Stimulated activated naive B cell treated with anti-CD40 and anti-IgM and Interleukin-4, amounts not matched to agents 10 μg/mL and 1 μg/mL and 100 μg/mL, for 72 hours (primary cell): ENCODE data around the gene ITGAD.
A peak's percentile ranks its signal among the peaks of the same experiment; 100 is the strongest.
"Not testable (repeated sequence)": the region's sequence is repeated elsewhere in the genome, so short reads cannot be mapped to it uniquely, and the experiment has no call there.

Experiments used
- ATAC-seq, 2 donors: fragments of 150-1000 bp; cut with Tn5 transposase; replicated peaks; 2 replicates each; pipeline ENCODE4 v1.10.0; 2021; ENCODE audit warnings: moderate library complexity in 1 of 2
- DNase-seq: peaks from one replicate; pipeline ENCODE4 v3.0.0; 2021
- H3K27ac Mint-ChIP-seq: one replicate; pipeline ENCODE4 v1.8.0; 2022; ENCODE audit warnings: mild to moderate bottlenecking, mixed read lengths
- H3K27me3 Mint-ChIP-seq, 2 donors: one replicate each; pipeline ENCODE4 v1.8.0; 2022; ENCODE audit warnings: mixed read lengths in 2 of 2
- H3K36me3 Mint-ChIP-seq, 2 donors: one replicate each; pipeline ENCODE4 v1.8.0; 2022; ENCODE audit warnings: mixed read lengths in 2 of 2, mild to moderate bottlenecking in 1 of 2
- H3K4me1 Mint-ChIP-seq, 2 donors: one replicate each; pipeline ENCODE4 v1.8.0; 2022; ENCODE audit warnings: mixed read lengths in 2 of 2, mild to moderate bottlenecking in 1 of 2
- H3K4me3 Mint-ChIP-seq, 2 donors: one replicate each; pipeline ENCODE4 v1.8.0; 2022; ENCODE audit warnings: mild to moderate bottlenecking in 2 of 2, mixed read lengths in 2 of 2, moderate library complexity in 1 of 2
- H3K9me3 Mint-ChIP-seq, 2 donors: one replicate each; pipeline ENCODE4 v1.8.0; 2022; ENCODE audit warnings: mixed read lengths in 2 of 2, mild to moderate bottlenecking in 1 of 2

ITGAD gene

DNA sequence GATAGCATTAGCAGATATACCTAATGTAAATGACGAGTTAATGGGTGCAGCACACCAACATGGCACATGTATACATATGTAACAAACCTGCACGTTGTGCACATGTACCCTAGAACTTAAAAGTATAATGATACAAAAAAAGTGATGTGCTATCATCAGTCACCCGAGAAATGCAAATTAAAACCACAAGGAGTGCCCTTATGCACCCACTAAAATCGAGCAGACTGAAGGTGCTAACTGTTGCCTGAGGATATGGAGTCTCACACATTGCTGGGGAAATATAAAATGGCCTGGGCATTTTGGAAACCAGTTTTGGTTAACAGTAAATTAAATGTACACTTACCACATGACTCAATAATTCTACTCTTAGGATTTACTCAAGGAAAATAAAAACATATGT lies 45.9 kb downstream of the ITGAD start:
- peaks cover 20 to 32% of the 10 kb centered on the region in 2 donors for H3K4me1 Mint-ChIP-seq
- H3K27me3 Mint-ChIP-seq, H3K27ac Mint-ChIP-seq, DNase-seq, H3K9me3 Mint-ChIP-seq, H3K36me3 Mint-ChIP-seq, H3K4me3 Mint-ChIP-seq: not testable (repeated sequence)
- peak in 1 of 2 donors; percentile 23 for ATAC-seq

DNA sequence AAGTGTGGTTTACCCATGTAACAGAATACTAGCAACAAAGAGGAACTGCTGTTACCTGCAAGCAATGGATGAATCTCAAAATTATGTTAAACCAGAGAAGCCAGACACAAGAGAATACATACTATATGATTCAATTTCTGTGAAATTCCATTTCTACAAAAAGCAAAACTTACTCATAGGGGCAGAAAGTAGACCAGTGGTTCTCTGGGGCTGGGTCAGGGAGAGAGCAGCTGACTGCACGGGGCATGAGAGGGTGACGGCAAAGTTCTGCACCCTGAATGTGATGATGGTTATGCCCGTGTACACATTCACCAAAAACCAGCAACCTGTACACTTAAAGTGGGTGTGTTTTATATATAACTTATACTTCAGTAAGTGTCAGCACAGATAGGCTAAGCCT lies 46.4 kb downstream of the ITGAD start:
- Mint-ChIP-seq H3K36me3 (no peaks in the 10 kb centered on the region), H3K4me3 (no peak overlapping the region), H3K27ac (no peak overlapping the region), H3K9me3 (no peaks in the 10 kb centered on the region), H3K27me3 (peaks cover 4 to 6% of the 10 kb centered on the region in 2 donors), H3K4me1 (peaks cover 20 to 32% of the 10 kb centered on the region in 2 donors)
- ATAC-seq: no peak
- DNase-seq: no peak

DNA sequence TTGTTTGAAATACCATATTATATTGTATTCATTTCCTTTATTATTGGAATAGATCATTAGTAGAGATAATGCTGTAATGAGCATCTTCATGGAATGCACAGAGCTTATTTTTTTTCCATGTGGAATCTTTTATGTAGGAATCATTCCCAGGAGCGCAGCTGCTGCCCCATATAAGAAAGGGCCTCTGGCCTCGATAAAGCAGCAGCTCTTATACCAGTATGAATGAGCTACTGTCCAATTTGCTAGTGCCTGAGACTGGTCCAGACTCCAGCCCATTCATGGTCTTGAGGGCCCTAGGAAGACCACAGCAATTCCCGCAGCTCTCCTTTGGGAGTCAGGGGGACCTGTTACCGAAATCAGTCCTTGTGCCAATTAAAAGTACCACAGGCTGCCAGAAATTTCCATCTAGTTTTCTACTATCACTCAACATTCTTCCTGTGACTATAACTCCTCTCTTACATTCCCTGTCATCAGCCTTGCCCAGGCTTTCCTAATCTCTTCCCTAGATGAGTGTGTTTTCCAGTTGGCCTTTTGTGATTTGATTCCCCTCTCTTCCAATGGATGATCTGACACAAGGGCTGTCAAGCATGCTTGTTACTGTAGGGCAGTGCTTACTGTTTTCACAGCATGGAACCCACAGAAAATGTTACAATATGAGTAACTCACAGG lies 47.5 kb downstream of the ITGAD start:
- no peak for ATAC-seq
- H3K4me3 Mint-ChIP-seq: no peak overlapping the region
- no peak for DNase-seq
- H3K27ac Mint-ChIP-seq: no peak overlapping the region
- H3K9me3 Mint-ChIP-seq: no peaks in the 10 kb centered on the region
- no peaks in the 10 kb centered on the region for H3K36me3 Mint-ChIP-seq
- H3K27me3 Mint-ChIP-seq: peaks cover 4 to 6% of the 10 kb centered on the region in 2 donors
- H3K4me1 Mint-ChIP-seq: peaks cover 20 to 32% of the 10 kb centered on the region in 2 donors

DNA sequence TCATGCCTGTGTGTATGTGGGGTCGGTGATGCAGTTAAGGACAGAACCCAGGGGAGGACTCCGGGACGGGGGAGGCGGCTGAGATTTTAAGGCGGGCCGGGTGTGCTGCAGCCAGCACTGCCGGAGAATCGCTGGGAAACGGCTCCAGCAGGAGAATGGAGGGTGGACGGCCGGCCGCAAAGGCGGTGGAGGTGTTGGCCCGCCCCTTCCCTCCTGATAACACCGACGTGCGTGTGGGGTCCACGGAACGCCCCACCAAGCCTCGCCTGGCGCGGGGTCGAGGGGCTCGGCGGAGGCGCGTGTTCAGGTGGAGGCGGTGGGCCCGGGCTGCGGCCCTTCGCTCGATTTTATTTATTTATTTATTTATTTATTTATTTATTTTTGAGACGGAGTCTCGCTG lies 48.8 kb downstream of the ITGAD start:
- Mint-ChIP-seq H3K27ac (no peak overlapping the region), H3K9me3 (no peaks in the 10 kb centered on the region), H3K36me3 (peaks cover 0 to 5% of the 10 kb centered on the region in 2 donors), H3K4me1 (peaks cover 23 to 32% of the 10 kb centered on the region in 2 donors), H3K27me3 (peaks cover 4 to 6% of the 10 kb centered on the region in 2 donors), H3K4me3 (peak overlapping the region; percentile 77 to 88)
- DNase-seq (no peak), ATAC-seq (no peak)

DNA sequence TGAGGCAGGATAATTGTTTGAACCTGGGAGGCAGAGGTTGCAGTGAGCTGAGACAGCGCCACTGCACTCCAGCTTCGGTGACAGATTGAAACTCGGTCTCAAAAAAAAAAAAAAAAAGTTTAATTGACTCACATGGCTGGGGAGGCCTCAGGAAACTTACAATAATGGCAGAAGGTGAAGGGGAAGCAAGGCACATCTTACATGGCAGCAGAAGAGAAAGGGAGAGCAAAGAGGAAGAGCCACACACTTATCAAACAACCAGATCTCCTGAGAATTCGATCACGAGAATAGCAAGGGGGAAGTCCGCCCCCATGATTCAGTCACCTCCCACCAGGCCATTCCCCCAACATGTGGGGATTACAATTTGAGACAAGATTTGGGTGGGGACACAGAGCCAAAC lies 52.8 kb downstream of the ITGAD start:
- not testable (repeated sequence) for H3K36me3 Mint-ChIP-seq, DNase-seq, ATAC-seq, H3K4me3 Mint-ChIP-seq, H3K27me3 Mint-ChIP-seq, H3K9me3 Mint-ChIP-seq, H3K27ac Mint-ChIP-seq
- peaks cover 12 to 16% of the 10 kb centered on the region in 2 donors for H3K4me1 Mint-ChIP-seq

DNA sequence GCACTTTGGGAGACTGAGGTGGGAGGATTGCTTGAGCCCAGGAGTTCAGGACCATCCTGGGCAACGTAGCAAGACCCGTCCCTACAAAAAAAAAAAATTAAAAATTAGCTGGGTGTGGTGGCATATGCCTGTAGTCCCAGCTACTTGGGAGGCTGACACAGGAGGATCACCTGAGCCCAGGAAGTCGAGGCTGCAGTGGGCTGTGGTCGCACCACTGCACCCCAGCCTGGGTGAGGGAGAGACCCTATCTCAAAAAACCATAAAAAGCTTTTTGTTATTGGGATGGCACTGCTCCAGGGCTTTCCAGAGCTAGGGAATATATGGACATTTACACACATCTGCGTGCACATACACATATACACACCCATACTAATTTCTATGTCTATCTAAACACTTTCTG lies 58.1 kb downstream of the ITGAD start:
- H3K27ac Mint-ChIP-seq: no peak overlapping the region
- no peak for ATAC-seq

DNA sequence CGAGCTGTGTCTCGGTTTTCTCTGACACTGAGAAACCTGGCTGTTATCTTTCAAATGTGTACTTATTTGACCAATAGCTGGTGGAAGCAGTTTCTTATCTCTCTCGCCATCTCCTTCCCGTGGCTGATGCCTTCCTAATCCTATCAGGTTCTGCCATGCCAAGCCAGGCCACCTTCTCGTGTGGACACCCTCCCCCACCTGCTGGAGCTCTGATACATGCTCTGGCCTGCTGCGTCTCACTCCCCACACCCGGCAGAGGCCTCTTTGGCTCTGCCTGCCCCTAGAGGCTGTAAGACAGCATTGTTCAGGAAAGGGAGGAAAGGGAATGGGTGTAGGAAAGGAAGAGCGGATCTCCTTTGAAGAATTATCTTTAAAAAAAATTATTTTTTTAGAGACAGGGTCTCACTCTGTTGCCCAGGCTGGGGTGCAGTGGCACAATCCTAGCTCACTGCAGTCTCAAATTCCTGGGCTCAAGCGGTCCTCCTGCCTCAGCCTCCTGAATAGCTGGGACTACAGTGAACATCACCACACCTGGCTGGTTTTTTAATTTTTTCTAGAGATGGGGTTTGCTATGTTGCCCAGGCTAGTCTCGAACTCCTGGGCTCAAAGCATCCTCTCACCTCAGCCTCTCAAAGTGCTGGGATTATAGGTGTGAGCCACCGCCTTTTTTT lies 58.7 kb downstream of the ITGAD start:
- H3K9me3 Mint-ChIP-seq: no peaks in the 10 kb centered on the region
- H3K4me1 Mint-ChIP-seq: peaks cover 19 to 43% of the 10 kb centered on the region in 2 donors
- peaks cover 10 to 14% of the 10 kb centered on the region in 2 donors for H3K36me3 Mint-ChIP-seq
- no peak overlapping the region for H3K4me3 Mint-ChIP-seq
- ATAC-seq: peak; percentile 65 to 74
- no peak overlapping the region for H3K27ac Mint-ChIP-seq
- H3K27me3 Mint-ChIP-seq: no peaks in the 10 kb centered on the region
- DNase-seq: no peak

More for the DNA sequence above, 58.1 kb downstream of the ITGAD start:
- H3K9me3 Mint-ChIP-seq: no peaks in the 10 kb centered on the region
- H3K4me1 Mint-ChIP-seq: peaks cover 19 to 39% of the 10 kb centered on the region in 2 donors
- H3K36me3 Mint-ChIP-seq: peaks cover 10 to 14% of the 10 kb centered on the region in 2 donors
- H3K4me3 Mint-ChIP-seq: no peak overlapping the region
- H3K27me3 Mint-ChIP-seq: no peaks in the 10 kb centered on the region
- DNase-seq: no peak

DNA sequence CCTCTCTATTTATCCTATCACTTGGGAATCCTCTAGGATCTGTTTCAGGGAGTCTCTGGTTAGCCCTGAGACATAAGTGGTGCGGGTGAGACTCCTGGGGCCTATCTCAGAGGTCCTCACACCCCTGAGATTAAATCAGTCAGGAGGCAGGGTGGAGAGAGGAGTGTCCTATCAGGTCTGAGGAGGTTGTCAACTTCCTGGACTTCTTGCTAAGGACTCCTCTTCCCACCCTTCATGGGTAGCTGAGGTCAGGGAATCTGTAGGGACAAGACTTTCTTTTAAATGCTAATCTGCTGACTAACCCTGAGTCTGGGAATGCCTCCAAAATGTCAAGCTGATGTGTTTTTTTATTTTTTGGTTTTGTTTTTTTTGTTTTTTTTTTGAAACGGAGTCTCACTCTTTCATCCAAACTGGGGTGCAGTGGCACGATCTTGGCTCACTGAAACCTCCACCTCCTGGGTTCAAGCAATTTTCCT lies 59.5 kb downstream of the ITGAD start:
- H3K4me3 Mint-ChIP-seq: no peak overlapping the region
- peaks cover 20 to 47% of the 10 kb centered on the region in 2 donors for H3K4me1 Mint-ChIP-seq
- peaks cover 10 to 15% of the 10 kb centered on the region in 2 donors for H3K36me3 Mint-ChIP-seq
- DNase-seq (no peak), ATAC-seq (no peak)
- no peak overlapping the region for H3K27ac Mint-ChIP-seq
- no peaks in the 10 kb centered on the region for H3K27me3 Mint-ChIP-seq
- no peaks in the 10 kb centered on the region for H3K9me3 Mint-ChIP-seq

DNA sequence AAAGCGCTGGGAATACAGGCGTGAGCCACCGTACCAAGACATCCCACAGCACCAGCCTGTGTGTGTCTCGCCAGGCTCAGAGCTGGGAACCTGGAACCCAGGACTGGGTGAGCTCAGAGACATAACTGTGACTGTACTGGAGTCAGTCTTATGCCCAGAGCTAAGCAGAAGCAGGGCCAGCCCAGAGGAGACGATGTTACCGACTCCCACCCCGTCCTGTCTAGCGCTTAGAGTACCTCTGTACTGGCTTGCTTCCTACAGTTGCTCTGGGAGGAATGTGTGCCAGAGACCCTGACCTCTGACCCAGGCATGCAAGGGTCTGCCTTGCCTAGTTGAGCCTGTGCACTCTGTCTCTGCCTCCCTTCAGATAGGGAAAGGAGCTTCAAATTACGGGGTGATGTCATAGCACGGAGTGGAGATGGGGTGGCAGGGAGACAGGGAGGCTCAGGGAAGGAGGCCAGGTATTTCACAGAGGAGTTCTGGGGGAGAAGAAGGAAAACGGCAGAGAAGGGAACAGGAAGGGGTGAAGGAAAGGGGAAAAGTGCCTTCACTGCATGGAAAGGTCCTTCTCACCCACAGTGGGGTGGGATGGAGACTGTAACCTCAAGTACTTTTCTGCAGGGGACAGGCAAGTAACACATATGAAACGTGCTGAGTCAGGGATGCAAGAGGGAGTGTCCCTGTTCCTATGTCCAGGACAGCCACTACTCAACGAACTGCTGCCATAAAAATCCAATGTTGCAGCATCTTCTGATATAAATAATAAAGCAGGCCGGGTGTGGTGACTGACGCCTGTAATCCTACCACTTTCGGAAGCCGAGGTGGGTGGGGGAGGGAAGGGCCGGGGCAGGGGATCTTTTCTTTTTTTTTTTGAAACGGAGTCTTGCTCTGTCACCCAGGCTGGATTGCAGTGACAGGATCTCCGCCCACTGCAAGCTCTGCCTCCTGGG lies 60.4 kb downstream of the ITGAD start:
- H3K36me3 Mint-ChIP-seq: peaks cover 16 to 21% of the 10 kb centered on the region in 2 donors
- ATAC-seq (no peak), DNase-seq (no peak)
- H3K4me3 Mint-ChIP-seq: no peak overlapping the region
- H3K9me3 Mint-ChIP-seq: no peaks in the 10 kb centered on the region
- H3K4me1 Mint-ChIP-seq: peaks cover 25 to 54% of the 10 kb centered on the region in 2 donors
- H3K27ac Mint-ChIP-seq: peak overlapping the region; percentile 2
- no peaks in the 10 kb centered on the region for H3K27me3 Mint-ChIP-seq

DNA sequence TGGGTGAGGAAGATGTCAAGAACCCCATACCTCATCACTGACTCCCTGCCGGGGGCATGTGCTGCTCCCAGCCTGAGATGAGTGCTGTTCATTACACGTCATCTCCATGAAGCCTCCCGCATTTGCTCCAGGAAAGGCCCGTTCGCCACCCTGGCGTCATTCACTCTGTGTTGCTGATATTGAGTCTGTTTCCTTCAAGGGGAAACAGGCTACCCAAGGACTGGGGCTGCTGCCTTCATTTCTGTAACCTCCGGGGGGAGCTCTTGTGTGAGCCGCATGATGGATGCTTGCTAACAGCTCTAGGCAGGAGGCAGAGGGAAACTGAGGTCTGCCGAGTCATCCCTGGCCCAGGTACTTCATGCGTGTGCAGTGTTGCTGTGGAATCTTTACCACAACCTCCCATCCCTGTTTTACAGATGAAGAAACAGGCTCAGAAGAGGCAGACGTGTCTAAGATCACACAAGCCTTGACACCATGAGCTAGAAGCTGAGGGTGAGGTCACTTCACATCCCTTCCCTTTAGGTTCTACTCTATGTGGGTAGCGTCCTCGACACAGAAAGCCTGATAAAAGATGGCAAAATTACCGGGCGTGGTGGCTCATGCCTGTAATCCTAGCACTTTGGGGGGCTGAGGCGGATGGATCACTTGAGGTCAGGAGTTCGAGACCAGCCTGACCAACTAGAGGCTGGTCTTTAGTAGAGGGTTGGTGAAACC lies 62.6 kb downstream of the ITGAD start:
- Mint-ChIP-seq H3K36me3 (peaks cover 16 to 21% of the 10 kb centered on the region in 2 donors), H3K4me1 (peaks cover 30 to 60% of the 10 kb centered on the region in 2 donors), H3K4me3 (peak overlapping the region; percentile 39 to 41), H3K9me3 (no peaks in the 10 kb centered on the region), H3K27me3 (no peaks in the 10 kb centered on the region), H3K27ac (peak overlapping the region; percentile 59)
- ATAC-seq: no peak
- no peak for DNase-seq

DNA sequence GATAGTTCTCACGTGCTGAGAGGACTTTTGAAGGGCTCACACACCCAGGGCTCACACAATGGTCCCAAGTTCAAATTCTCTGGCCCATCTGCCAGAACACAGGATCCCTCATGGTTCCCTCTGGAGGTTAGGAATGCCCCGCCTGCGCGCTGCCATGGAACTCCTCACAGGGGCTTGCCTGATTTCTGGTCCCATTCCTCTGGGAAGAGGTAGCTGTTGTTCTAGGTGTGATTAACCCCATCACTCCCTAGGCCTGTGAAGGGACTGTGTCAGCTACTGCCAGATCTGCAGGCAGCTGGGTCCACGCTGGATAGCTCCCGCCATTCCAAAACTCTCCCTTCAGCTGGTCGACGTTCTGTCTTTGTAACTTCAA lies 63.8 kb downstream of the ITGAD start:
- ATAC-seq: no peak
- H3K27ac Mint-ChIP-seq: no peak overlapping the region
- DNase-seq: no peak
- no peaks in the 10 kb centered on the region for H3K27me3 Mint-ChIP-seq
- H3K36me3 Mint-ChIP-seq: peaks cover 13 to 21% of the 10 kb centered on the region in 2 donors
- H3K9me3 Mint-ChIP-seq: no peaks in the 10 kb centered on the region
- H3K4me3 Mint-ChIP-seq: no peak overlapping the region
- peaks cover 31 to 48% of the 10 kb centered on the region in 2 donors for H3K4me1 Mint-ChIP-seq

DNA sequence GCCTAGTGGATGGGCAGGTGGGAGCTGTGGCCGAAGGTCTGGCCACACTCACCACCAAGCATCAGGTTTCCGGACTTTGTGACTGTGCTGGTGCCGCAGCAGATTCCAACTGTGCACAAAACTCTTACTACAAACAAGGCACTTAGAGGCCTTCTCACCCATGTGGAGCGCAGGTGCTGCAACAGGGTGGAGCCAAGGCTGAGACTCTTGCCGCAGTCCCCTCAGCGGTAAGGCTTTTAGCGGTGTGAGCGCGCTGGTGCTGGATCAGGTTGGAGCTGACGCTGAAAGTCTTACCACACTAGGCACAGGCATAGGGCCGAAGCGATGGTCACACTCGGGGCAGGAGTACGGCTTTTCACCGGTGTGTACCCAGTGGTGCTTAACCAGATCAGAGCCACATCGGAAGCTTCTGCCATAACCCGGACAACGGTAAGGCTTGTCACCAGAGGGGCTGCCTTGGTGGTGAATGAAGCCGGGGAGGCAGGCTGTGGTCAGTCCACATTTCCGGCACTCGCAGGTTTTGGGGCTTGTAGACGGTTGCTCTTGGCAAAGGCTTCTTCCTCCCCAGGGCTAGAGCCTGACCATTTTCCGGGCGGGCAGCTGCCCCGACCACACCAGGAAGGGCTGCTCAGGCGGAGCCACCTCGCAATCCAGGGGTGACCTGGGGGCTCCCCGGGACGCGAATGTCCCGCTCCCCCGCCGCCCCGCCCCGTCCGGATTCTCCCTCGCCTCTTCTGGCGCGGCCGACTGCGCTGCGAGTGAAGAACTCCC lies 65.1 kb downstream of the ITGAD start:
- Mint-ChIP-seq H3K4me1 (peaks cover 30 to 41% of the 10 kb centered on the region in 2 donors), H3K36me3 (peaks cover 19 to 29% of the 10 kb centered on the region in 2 donors), H3K27me3 (no peaks in the 10 kb centered on the region), H3K9me3 (no peaks in the 10 kb centered on the region), H3K4me3 (peak overlapping the region; percentile 93 to 94), H3K27ac (peak overlapping the region; percentile 99)
- DNase-seq: peak; percentile 37
- peak; percentile 8 to 10 for ATAC-seq
